Panc1 (cell line): ENCODE measurements around the gene VPS52. TPM values are rescaled to one million over a fixed set of nuclear protein-coding genes. Genes with fewer than 3 reads are reported as not detected.

Experiments
- ATAC-seq: fragments of 200-7000 bp; cut with Tn5 transposase; 2 replicates; pipeline ENCODE4 v1.9.1; 2020; ENCODE audit warnings: mild to moderate bottlenecking, moderate library complexity
- BruUV-seq: library from RNA; stranded (reverse); fragments of 400-500 nt; replicated peaks from 2 replicates; lab custom pipeline; 2021; lab: Mats Ljungman, UMichigan
- CTCF ChIA-PET: fragments of 300-600 bp; sonication (Branson Sonifier 250); formaldehyde crosslinking; loops from one replicate; lab custom pipeline; 2022; ENCODE audit warnings: antibody characterized with exemption; lab: Charles Lee
- POLR2A ChIA-PET: fragments of 300-600 bp; sonication (Branson Sonifier 250); formaldehyde crosslinking; loops from one replicate; lab custom pipeline; 2022; ENCODE audit warnings: antibody characterized with exemption; lab: Charles Lee
- DNase-seq: peaks from one replicate; pipeline ENCODE4 v3.0.0-alpha.2; 2010; ENCODE audit warnings: low read depth, low spot score
- H3K27ac ChIP-seq: 2 replicates; pipeline ENCODE4 v1.5.1; 2011; ENCODE audit warnings: mild to moderate bottlenecking, low read length, inconsistent platforms
- H3K27me3 ChIP-seq: fragments of 200-500 bp; sonication (Bioruptor generic); 2 replicates; pipeline ENCODE4 v1.6.0; 2014; ENCODE audit warnings: low read length, inconsistent platforms; ENCODE audit not compliant: control insufficient read depth, insufficient read depth
- H3K36me3 ChIP-seq: fragments of 200-500 bp; sonication (Bioruptor generic); 2 replicates; pipeline ENCODE4 v1.5.1; 2014; ENCODE audit warnings: inconsistent platforms, mild to moderate bottlenecking, low read length, moderate library complexity; ENCODE audit not compliant: control insufficient read depth, insufficient read depth
- H3K4me1 ChIP-seq: 2 replicates; pipeline ENCODE4 v1.5.1; 2011; ENCODE audit warnings: inconsistent platforms, mild to moderate bottlenecking, low read length, moderate library complexity; ENCODE audit not compliant: control insufficient read depth, insufficient read depth
- H3K4me3 ChIP-seq, 2 experiments: 2 replicates each; pipeline ENCODE4 v1.5.1; 2011 to 2012; ENCODE audit warnings: low read depth in 2 of 2, low read length in 2 of 2, mild to moderate bottlenecking in 2 of 2, inconsistent platforms in 1 of 2, moderate library complexity in 1 of 2
- H3K9me3 ChIP-seq: fragments of 200-500 bp; sonication (Bioruptor generic); 2 replicates; pipeline ENCODE4 v1.5.1; 2014; ENCODE audit warnings: low read depth, mild to moderate bottlenecking, inconsistent platforms, low read length, moderate library complexity; ENCODE audit not compliant: control insufficient read depth, insufficient read depth
- POLR2AphosphoS5 ChIP-seq: IDR thresholded peaks from 2 replicates; pipeline ENCODE4 v1.6.1; 2012; ENCODE audit warnings: mild to moderate bottlenecking, low read depth, low read length, moderate library complexity
- REST ChIP-seq, 2 experiments: IDR thresholded peaks; 2 replicates each; pipeline ENCODE4 v1.6.1; 2011 to 2012; ENCODE audit warnings: low read depth in 2 of 2, control low read depth in 1 of 2, low read length in 1 of 2, mild to moderate bottlenecking in 1 of 2, moderate library complexity in 1 of 2; ENCODE audit not compliant: insufficient read depth in 1 of 2
- SIN3A ChIP-seq: IDR thresholded peaks from 2 replicates; pipeline ENCODE4 v1.6.1; 2012; ENCODE audit warnings: low read depth, mild to moderate bottlenecking, low read length, moderate library complexity, borderline replicate concordance; ENCODE audit not compliant: insufficient read depth
- TCF7L2 ChIP-seq: IDR thresholded peaks from 2 replicates; pipeline ENCODE4 v1.6.1; 2011; ENCODE audit warnings: mild to moderate bottlenecking, low read depth, low read length, inconsistent platforms
- in situ Hi-C: cut with HindIII; loops from 2 replicates; pipeline ENCODE4 v1.10.0; 2016; ENCODE audit warnings: low sequenced_read_pairs, low pct_unique_long_range_greater_than_20kb
- intact Hi-C: fragments of 100-400 bp; cut with micrococcal nuclease; formaldehyde crosslinking; loops from one replicate; pipeline ENCODE4 v1.10.0; 2022; ENCODE audit not compliant: unreplicated experiment
- total RNA-seq: library from RNA; stranded (reverse); gene quantifications from one replicate; pipeline ENCODE4 v1.2.1, GENCODE V29; 2021; ENCODE audit not compliant: unreplicated experiment
- TF ChIP-seq, protein P1 (sequence below): fragments of 450-650 bp; IDR thresholded peaks from 2 replicates; pipeline ENCODE4 v1.5.1; 2017; ENCODE audit warnings: mild to moderate bottlenecking

Gene VPS52
- total RNA-seq, 1 experiment from 2014 or later: 77.7 TPM

- CTCF ChIA-PET: interaction anchor here (0.7 to 1.4 kb wide), 4 partner anchors 13 to 109 kb away, joined by 3 to 6 read pairs (median 4); partner anchors contain the start of gene RGL2
- H3K36me3 ChIP-seq: peaks cover 16% of the 10 kb centered on the region
- H3K27me3 ChIP-seq: no peaks in the 10 kb centered on the region
- POLR2A ChIA-PET: interaction anchor here (0.6 to 1.1 kb wide), 3 partner anchors 18 to 102 kb away, joined by 3 to 6 read pairs (median 5); no protein-coding TSS in a partner anchor
- no peak for TF ChIP-seq POLR2AphosphoS5
- in situ Hi-C loops: no loop called here
- peaks cover 55% of the 10 kb centered on the region for H3K4me1 ChIP-seq
- H3K9me3 ChIP-seq: no peaks in the 10 kb centered on the region
- H3K27ac ChIP-seq: no peak overlapping the region
- DNase-seq (no peak), ATAC-seq (no peak)
- H3K4me3 ChIP-seq: peak overlapping the region; percentile 45 to 60
- intact Hi-C loops: no loop called here
- no TSS peak for BruUV-seq
Measured at GRCh38 chr6:33317419-33317668, 45.7 kb upstream of the VPS52 start.

- in situ Hi-C loops: no loop called here
- H3K36me3 ChIP-seq: peaks cover 16% of the 10 kb centered on the region
- no peaks in the 10 kb centered on the region for H3K27me3 ChIP-seq
- intact Hi-C loops: no loop called here
- ATAC-seq (no peak), DNase-seq (no peak)
- no peaks in the 10 kb centered on the region for H3K9me3 ChIP-seq
- TF ChIP-seq, protein P1, sequence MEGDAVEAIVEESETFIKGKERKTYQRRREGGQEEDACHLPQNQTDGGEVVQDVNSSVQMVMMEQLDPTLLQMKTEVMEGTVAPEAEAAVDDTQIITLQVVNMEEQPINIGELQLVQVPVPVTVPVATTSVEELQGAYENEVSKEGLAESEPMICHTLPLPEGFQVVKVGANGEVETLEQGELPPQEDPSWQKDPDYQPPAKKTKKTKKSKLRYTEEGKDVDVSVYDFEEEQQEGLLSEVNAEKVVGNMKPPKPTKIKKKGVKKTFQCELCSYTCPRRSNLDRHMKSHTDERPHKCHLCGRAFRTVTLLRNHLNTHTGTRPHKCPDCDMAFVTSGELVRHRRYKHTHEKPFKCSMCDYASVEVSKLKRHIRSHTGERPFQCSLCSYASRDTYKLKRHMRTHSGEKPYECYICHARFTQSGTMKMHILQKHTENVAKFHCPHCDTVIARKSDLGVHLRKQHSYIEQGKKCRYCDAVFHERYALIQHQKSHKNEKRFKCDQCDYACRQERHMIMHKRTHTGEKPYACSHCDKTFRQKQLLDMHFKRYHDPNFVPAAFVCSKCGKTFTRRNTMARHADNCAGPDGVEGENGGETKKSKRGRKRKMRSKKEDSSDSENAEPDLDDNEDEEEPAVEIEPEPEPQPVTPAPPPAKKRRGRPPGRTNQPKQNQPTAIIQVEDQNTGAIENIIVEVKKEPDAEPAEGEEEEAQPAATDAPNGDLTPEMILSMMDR: no peak
- TF ChIP-seq REST (IDR thresholded peaks at IDR 0.05; ENCODE audit: insufficient read depth in 1 of 2, low read depth in 2 of 2, low read length in 1 of 2): no peak
- no peak for TF ChIP-seq TCF7L2
- no peak for TF ChIP-seq SIN3A
- no peak for TF ChIP-seq POLR2AphosphoS5
- CTCF ChIA-PET: interaction anchor here (0.6 to 1.4 kb wide), 3 partner anchors 13 to 28 kb away, joined by 4 to 6 read pairs (median 5); partner anchors contain the start of gene RGL2
- H3K27ac ChIP-seq: peak overlapping the region; percentile 72
- POLR2A ChIA-PET: interaction anchor here (0.6 to 1.1 kb wide), 2 partner anchors 17 to 25 kb away, joined by 5 to 6 read pairs; no protein-coding TSS in a partner anchor
- H3K4me3 ChIP-seq: peak overlapping the region; percentile 25 to 45
- BruUV-seq: no TSS peak
- H3K4me1 ChIP-seq: peaks cover 58% of the 10 kb centered on the region
Measured at GRCh38 chr6:33316603-33317418, 45.1 kb upstream of the VPS52 start.
